NT2/D1 (cell line): ENCODE measurements around the gene MYO1D.

Experiments used
- SUZ12 ChIP-seq: IDR thresholded peaks from 2 replicates; pipeline ENCODE4 v1.6.1; 2011; ENCODE audit not compliant: insufficient read length, insufficient read depth; ENCODE audit errors: extremely low read depth
- YY1 ChIP-seq: IDR thresholded peaks from 2 replicates; pipeline ENCODE4 v1.6.1; 2011; ENCODE audit not compliant: insufficient read length, insufficient read depth
- ZNF274 ChIP-seq: IDR thresholded peaks from 2 replicates; pipeline ENCODE4 v1.6.1; 2011; ENCODE audit warnings: mild to moderate bottlenecking, low read depth, low read length

- TF ChIP-seq SUZ12 (no peak), YY1 (no peak), ZNF274 (no peak)
These were observed 130.6 kb downstream of the MYO1D start for GRCh38 chr17:32746280-32746679.
